Middle frontal gyrus (tissue), 1 donor: Measurements from ENCODE around the gene SPIRE1.
"Not testable (repeated sequence)": the region's sequence is repeated elsewhere in the genome, so short reads cannot be mapped to it uniquely, and the experiment has no call there.

Experiments
- DNase-seq: peaks from one replicate; pipeline ENCODE4 v3.0.0-alpha.2; 2015; ENCODE audit warnings: low spot score; ENCODE audit errors: extremely low spot score

Gene SPIRE1

DNA sequence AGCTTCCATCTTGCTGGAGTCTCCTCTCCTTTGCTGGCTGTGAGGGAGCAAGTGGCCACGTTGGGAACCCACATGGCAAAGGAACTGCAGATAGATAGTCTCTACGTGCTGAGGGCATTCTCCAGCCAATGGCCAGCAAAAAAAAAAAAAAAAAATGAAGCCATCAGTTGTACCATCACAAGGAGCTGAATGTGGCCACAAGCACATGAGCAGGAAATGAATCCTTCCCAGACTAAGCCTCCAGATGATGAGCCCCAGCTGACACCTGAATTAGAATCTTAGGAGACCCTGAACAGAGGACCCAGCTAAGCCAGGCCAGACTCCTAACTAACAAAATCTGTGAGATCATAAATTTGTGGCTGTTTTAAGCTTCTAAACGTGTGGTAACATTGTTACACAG is 57.9 kb downstream of the SPIRE1 start:
- DNase-seq: no peak

DNA sequence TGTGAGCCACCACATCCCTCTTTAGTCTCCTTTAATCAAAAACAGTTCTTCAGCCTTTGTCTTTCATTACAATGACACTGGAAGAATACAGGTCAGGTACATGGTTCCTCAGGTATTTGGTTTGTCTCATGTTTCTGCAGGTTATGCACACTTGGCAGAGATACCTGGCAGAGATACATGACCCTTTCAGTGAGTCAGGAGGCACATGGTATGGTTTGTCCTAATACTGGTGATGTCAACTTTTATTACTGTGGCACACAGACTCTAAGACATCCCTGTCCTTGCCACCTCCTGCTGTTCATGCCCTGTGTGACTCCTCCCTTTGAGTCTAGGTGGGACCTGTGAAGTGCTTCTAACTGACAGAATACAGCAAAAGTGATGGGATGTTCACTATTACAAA is 58.4 kb downstream of the SPIRE1 start:
- DNase-seq: no peak

DNA sequence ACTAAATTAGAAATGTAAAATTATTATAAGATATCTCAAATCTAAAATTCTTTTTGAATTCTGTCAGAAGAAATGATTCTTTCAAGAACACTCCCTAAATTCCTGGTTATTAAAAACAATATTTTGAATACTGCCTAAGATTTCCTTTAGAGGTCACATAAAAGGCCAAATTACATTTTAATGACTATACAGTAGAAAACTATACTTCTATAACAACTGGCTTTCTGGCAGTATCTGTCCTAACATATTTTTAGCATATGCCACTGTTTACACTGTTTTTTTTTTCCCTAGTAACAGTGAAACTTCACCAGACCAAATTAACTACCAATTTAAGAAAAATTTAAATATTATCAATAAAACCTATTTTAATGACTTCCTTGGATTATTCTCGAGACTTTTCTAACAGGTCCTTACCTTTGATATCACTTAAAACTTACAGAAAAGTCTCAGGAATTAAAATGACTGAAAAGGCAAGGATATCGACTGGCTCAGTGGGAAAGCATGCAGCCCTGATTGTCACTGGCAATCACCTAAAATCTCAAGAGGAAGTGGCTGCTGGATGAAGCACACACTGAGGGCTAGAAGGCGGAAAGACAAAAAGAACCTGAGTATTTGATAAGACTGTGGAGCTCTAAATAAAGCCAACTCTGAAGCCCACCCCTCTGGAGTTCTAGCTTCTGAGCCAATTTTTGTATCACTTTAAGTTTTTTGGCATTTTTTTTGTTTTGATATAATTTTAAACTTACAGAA is 59.6 kb downstream of the SPIRE1 start:
- DNase-seq: no peak

DNA sequence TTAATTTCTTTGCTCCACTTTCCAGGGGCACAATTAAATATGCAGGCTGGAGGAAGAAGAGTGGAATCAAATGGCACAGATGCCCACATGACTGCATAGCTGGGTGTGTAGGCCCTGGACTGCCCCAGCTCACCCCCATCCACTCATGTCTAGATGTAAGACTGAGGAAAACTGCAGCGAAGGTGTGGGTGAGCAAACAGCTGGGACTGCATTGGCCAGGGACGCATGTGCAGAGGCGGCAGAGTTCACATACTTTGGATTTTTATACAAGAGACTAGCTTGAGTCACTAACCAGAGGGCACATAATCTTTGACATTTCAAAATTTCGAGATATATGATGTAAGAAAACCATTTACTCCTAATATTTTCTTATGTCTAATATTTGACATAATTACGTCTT is 60.1 kb downstream of the SPIRE1 start:
- no peak for DNase-seq

DNA sequence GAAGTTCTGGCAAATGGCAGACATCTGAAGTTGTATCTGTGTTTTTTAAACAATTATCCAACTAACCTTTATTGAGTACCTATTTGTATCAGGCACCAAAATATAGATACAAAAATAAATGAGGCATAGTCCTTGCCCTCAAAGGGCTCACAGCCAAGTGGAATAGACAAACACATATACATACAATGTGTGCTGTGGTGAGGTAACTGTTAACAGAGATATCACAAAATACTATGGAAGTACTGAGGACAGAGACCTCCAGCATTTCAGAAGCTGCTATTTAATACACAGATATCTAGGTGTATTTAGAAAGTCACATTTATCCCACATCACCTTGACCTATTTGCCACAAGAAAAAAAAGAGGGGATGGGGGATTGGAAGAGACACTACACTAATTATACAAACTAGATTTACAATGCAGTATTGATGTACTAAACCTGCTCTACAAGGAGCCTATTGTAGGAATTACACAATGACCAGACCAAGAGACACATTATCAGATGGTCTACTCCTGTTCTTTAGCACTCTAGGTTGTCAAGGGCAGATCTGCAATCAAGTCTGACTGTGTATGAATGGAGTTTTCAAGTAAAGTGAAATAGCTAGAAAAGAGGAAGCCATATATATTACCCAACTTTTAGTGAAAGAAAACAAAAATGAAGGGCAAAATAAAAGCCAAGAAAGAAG is 62.2 kb downstream of the SPIRE1 start:
- no peak for DNase-seq

DNA sequence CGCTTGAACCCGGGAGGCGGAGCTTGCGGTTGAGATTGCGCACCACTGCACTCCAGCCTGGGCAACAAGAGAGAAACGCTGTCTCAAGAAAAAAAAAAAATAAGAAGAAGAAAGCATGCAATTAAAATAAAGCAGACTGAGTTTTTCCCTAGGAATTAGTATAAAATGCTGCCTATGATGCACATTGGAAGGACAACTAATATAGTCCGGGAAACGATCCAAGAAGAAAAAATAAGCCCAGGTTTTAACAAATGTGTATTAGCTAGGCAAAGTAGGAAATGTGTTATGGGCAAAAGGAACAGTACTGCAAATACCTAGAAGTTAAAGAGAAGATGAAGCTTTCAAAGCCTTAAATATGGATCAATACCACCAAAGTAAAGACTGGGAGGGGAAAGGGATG is 64.0 kb downstream of the SPIRE1 start:
- DNase-seq: no peak

DNA sequence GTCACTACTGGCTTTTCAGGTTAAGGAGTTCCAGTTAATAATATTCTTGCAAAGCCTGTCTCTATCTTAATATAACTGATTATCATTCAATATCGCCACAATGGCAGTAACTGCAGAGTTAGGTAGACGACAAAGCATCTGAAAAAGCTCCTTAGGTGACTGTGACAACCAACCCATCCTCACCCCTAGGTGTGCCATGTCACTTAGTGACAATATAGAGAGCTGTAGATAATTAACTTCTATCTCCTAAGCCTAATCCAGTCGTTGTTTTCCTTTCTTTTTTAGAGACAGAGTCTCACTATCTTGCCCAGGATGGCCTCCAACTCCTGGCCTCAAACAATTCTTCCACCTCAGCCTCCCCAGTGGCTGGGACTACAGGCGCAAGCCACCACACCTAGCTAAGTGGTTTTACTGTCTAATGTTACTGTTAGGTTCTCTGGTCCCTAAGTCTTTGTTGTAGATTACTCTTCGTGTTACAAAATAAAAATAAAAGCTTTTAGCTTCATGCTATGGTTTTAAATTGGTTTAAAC is 65.2 kb downstream of the SPIRE1 start:
- no peak for DNase-seq

DNA sequence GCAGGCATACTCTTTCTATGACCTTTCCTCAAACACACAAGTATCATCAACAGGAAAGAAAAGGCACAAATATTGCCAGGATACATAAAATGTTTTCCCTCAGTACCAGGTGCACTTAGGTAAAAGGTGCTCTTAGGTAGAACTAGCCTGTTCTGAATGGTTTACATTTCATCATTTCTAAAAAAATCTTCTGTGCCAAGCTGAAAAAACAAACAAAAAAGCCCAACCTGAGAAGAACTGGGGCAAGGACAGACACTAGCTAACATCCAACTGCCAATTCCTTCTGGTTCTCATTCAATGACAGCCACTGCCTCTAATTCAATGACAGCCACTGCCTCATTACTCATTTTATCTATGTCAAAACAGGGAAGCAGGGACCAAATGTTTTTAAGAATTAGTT is 68.5 kb downstream of the SPIRE1 start:
- DNase-seq: no peak

DNA sequence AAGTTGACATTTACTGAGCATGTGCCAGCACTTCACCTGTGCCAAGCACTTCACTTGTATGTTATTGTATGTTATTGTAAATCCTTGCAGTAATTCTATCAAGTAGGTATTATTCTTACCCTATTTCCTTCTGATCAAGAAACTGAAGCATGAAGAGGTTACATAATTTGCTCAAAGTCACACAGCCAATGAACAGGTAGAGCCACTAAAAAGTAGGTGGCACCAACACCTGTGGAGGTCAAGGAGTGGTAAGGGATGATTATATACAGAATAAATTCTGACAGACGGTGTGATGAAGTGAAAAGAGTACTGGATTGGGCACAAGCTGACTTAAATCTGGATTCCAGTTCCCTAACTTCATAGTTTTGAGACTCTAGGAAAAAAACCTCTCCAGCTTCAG is 71.0 kb downstream of the SPIRE1 start:
- DNase-seq: no peak

DNA sequence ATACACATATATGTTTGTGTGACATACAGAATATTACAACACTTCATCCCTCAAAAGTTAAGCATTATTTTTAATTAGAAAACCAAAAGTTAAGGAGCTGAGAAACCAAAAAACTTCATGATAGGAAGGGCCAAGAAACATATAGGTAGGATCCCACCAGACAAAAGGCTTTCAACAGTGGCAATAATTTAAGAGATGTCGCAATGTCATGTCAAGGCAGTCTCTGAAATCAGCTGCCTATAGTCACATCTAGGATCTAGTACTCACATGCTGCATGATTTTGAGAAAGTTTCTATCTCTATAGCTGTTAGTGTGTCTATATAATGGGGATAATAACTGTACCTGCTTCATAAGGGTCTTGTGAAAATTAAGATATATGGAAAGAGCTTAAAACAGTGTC is 72.7 kb downstream of the SPIRE1 start:
- DNase-seq: no peak

DNA sequence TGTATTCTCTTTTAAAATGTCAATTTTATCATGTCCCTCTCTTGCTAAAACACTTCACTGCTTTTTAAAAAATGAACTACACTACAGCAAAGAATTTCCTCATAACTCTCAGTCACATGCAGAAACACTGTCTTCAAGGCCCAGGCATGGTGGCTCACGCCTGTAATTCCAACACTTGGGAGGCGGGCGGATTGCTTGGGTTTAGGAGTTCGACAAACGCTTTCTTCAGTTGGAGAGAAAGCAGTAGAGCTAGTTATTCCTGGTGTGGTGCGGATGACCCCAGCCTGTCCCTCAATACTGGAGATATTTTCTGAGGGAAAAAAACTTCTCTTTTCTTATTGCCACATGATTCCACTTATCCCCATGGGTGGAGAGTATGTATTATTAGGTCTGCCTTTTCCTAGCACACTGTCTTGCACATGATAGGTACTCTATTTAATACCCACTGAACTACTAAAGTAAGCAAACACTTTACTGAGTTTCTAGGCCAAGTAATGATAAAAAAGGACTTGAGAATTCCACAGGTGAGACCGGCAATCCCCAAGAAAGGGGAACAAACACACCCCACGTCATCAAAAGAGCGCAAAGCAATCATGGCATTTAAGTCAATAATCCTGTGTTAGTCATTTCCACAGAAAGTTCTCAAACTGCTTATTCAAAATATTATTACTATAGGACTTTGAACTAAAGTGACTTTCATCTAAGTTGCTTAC is 77.1 kb downstream of the SPIRE1 start:
- DNase-seq: no peak

DNA sequence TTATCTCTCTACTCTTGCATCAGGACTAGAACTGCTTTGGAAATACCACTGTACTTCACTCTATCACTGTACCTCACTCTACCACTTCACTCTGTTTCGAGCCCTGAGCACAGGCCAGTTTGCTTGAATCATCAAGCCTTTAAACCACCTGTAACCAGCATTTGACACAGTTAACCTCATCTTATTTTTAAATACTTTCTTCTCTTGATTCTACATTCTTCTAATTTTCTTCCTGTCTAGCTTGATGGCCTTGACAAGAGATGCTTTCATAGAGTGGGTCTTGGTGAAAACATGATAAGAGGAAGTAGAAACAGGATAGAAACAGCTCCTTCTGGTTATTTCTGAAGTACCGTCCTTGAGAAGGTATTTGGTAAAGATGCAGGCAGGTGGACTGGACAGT is 78.1 kb downstream of the SPIRE1 start:
- no peak for DNase-seq

DNA sequence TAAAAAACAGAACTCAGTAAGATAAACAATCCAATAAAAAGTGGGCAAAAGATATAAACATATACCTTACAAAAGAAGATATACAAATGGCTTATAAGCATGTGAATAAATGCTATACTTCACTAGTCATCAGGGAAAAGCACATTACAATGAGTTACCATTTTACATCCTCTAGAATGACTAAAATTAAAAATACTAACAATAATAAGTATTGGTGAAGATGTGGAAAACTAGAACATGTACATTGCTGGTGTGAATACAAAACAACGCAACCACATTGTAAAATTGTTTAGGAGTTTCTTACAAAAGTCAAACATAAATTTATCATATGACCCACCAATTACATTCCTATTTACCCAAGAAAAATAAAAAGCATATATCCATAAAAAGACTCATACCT is 80.1 kb downstream of the SPIRE1 start:
- DNase-seq: no peak

DNA sequence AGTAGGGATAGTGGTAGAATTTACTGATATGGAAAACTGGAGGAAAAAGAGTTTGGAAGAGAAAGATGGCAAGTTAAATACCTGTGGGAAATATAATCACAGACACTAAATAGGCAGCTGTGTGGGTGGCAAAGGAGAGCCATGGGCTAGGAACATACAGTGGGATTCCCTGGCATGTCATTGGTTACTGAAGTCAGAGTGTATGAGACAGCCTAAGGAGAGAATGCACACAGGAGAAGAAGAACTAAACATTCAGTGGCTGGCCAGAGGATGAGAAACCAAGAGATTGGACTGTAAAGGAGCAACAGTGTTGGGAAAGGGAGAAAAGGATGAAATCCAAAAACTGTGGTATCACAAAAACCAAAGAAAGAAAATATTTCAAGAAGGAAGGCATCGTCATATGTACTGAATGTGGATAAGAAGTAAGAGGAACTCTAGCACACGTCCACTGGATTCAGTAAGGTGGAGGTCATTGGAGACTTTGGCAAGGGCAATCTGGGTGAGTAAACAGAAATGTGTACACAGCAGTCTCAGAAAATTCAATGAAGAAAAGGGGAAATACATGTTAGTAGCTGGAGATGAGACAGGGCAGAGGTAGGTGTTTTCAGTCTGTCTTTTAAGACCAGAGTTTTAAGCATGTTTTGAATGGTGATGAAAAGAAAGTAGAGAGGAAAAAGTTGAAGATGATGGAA is 83.3 kb downstream of the SPIRE1 start:
- no peak for DNase-seq

DNA sequence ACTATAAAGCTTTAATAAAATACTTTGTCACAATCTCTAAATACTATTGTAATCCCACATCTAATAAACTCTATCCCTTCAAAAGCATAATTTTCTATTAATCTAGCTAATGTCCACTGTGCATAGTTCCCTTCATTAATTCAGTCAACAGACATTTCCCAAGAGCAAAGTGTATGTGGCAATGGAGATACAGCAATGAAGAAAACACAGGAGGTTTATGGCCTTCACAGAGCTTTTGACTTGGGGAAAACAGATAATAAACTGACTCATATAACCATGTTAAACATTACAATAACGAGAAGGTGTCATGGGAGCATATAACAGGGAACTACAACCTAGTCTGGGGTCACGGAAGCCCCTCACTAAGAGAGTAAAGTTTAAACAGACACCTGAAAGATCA is 86.3 kb downstream of the SPIRE1 start:
- DNase-seq: no peak

DNA sequence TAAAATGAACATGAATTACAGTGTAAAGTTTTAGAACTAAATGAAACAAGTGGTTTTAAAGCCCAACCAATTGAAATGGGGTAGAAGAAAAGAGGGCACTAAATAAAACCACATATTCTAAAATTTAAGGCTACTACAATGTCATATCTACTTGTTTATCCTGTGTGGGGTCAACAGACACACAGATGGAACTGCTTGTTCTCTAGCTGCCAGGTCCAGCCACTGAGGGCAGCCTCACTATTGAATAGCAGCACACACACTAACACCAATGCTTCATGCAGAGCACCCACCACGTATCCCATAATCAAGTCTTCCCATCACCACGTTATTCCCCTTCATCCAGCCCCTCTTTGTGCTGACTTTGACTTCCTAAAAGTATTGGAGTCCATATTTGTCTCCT is 88.1 kb downstream of the SPIRE1 start:
- DNase-seq: no peak

DNA sequence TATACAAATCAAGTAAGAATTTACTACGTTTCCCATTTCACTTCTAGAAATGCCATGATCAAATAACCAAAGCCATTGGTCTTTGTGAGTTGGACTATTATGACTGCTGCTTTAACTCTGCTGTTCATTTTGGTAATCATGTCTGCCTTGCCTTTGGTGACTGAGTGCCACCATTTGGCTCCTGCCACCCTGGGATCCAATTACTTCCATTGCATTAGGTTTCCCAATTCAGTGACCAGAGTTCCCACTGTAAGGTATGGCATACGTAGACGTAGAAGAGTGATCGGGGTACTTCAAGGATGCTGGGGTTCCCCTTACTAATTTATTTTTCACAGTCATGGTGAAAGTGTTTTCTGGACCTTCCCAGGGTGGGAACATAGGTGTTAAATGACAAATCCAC is 90.1 kb downstream of the SPIRE1 start:
- no peak for DNase-seq

DNA sequence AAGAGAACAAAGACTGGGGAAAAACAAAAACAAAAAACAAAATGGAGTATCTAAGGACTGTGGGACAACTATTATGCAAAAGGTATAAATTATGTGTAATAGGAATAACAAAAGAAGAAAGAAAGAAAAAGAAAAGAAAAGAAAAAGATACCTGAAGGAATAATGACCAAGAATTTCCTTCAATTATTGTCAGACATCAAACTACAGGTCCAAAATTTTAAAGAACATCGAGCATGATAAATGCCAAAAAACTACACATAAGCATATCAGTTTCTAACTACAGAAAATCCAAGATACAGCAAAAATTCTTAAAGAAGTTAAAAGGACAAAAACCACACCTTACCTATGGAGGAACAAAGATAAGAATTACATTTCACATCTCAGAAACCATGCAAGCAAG is 93.0 kb downstream of the SPIRE1 start:
- DNase-seq: no peak

DNA sequence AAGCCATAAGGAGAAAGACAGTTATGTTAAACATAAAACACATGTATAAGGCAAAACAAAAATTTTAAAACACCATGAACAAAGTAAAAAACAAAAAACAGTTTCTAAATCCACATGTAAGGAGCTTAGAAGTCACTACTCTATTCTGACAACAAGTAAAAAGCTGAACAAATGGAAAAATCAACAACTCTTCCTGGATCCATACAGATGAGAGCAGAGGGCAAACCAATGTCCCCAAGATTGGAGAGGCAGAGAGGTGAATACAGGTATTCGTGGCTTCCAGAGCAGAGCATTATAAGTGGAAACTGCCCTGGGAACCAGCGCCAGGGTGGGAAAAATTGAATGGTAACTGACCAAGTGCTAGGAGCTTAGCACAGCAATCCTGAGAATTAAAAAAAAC is 93.5 kb downstream of the SPIRE1 start:
- no peak for DNase-seq

DNA sequence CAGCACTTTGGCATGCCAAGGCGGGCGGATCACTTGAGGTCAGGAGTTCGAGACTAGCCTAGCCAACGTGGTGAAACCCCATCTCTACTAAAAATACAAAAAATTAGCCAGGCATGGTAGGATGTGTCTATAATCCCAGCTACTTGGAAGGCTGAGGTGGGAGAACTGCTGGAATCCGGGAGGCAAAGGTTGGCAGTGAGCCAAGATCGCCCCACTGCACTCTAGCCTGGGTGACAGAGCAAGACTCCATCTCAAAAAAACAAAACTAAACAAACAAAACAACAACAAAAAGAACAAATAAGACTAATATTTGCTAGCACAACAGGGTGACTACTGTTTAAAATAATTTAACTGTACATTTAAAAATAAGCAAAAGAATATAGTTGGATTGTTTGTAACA is 97.3 kb downstream of the SPIRE1 start:
- not testable (repeated sequence) for DNase-seq

DNA sequence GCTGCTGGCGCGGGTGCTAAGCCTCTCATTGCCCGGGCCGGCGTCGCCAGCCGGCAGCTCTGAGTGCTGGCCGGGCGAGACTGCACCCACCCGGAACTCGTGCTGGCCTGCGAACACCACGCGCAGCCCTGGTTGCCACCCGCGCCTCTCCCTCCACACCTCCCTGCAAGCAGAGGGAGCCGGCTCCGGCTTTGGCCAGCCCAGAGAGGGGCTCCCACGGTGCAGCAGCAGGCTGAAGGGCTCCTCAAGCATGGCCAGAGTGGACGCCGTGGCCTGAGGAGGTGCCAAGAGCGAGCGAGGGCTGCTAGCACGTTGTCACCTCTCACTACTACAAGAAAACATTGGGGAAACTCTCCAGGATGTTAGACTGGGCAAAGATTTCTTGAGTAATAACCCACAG is 98.6 kb downstream of the SPIRE1 start:
- DNase-seq: no peak
